HepG2 (cell line): Measurements from ENCODE around the gene PDE1C. TPM values are rescaled to one million over a fixed set of nuclear protein-coding genes. Genes with fewer than 3 reads are reported as not detected.

Experiments
- ATAC-seq: fragments of 200-7000 bp; cut with Tn5 transposase; 3 replicates; pipeline ENCODE4 v1.9.1; 2020; ENCODE audit warnings: mild to moderate bottlenecking, moderate library complexity
- BruUV-seq: library from RNA; stranded (reverse); fragments of 400-500 nt; replicated peaks from 2 replicates; lab custom pipeline; 2021; lab: Mats Ljungman, UMichigan
- CTCF ChIA-PET: fragments of 300-600 bp; formaldehyde crosslinking; extraction: SDS; loops from one replicate; lab custom pipeline; 2021; ENCODE audit warnings: low total read pairs, inconsistent platforms, low intra/inter-chr PET ratio; lab: Yijun Ruan, JAX
- POLR2A ChIA-PET: fragments of 350-600 bp; sonication (Branson Sonifier 250); formaldehyde crosslinking; loops from one replicate; lab custom pipeline; 2020; ENCODE audit warnings: antibody characterized with exemption, inconsistent platforms; lab: Yijun Ruan, JAX
- DNase-seq: peaks from one replicate; pipeline ENCODE4 v3.0.0-alpha.2; 2015; ENCODE audit warnings: low spot score
- FAIRE-seq: peaks from 3 replicates; lab custom pipeline; 2011; peaks lifted over from hg19 to GRCh38; lab: Jason Lieb, UNC
- H2AFZ ChIP-seq: one replicate; pipeline ENCODE4 v1.6.1; 2011; ENCODE audit warnings: low read length, inconsistent platforms
- H3K27ac ChIP-seq: fragments of 300-600 bp; 3 replicates; pipeline ENCODE4 v1.8.0; 2011; ENCODE audit warnings: mixed run types, mild to moderate bottlenecking, mixed read lengths, low read length, inconsistent platforms; ENCODE audit not compliant: insufficient read depth; ENCODE audit errors: extremely low read length
- H3K27me3 ChIP-seq, 2 experiments: fragments of 200-600 bp in 1 of 2; 2 replicates in 1 of 2; 3 replicates in 1 of 2; pipeline versions ENCODE4 v1.6.0 to v1.8.0; 2011; ENCODE audit warnings: low read length in 2 of 2, mild to moderate bottlenecking in 2 of 2, moderate library complexity in 2 of 2, inconsistent platforms in 1 of 2; ENCODE audit not compliant: insufficient read depth in 2 of 2, control insufficient read depth in 1 of 2
- H3K36me3 ChIP-seq, 2 experiments: fragments of 200-600 bp in 1 of 2; replicated peaks in 1 of 2; 2 replicates in 1 of 2; 3 replicates in 1 of 2; pipeline versions ENCODE4 v1.5.1 to v1.8.0; 2011; ENCODE audit warnings: low read length in 2 of 2, inconsistent platforms in 1 of 2; ENCODE audit not compliant: insufficient read depth in 2 of 2, control insufficient read depth in 1 of 2
- H3K4me1 ChIP-seq: 2 replicates; pipeline ENCODE4 v1.5.1; 2012; ENCODE audit warnings: low read length, inconsistent platforms; ENCODE audit not compliant: insufficient read depth
- H3K4me2 ChIP-seq: 2 replicates; pipeline ENCODE4 v1.6.0; 2011; ENCODE audit warnings: low read depth, low read length, inconsistent platforms
- H3K4me3 ChIP-seq, 3 experiments: fragments of 200-600 bp in 1 of 3; sonication (generic), shearing (Covaris generic) in 1 of 3; replicated peaks in 1 of 3; 2 replicates each; pipeline ENCODE4 v1.5.1; 2011 to 2016; ENCODE audit warnings: low read length in 3 of 3, inconsistent platforms in 2 of 3, low read depth in 2 of 3, mild to moderate bottlenecking in 2 of 3, control low read depth in 1 of 3, mixed read lengths in 1 of 3; ENCODE audit not compliant: insufficient read depth in 1 of 3
- H3K79me2 ChIP-seq: one replicate; pipeline ENCODE4 v1.6.1; 2011; ENCODE audit warnings: low read length, inconsistent platforms; ENCODE audit not compliant: insufficient read depth
- H3K9ac ChIP-seq: 2 replicates; pipeline ENCODE4 v1.6.0; 2011; ENCODE audit warnings: mild to moderate bottlenecking, low read depth, low read length, inconsistent platforms; ENCODE audit not compliant: insufficient read depth
- H3K9me3 ChIP-seq: 2 replicates; pipeline ENCODE4 v1.5.1; 2012; ENCODE audit warnings: mild to moderate bottlenecking, low read length
- H4K20me1 ChIP-seq: 2 replicates; pipeline ENCODE4 v1.6.0; 2011; ENCODE audit warnings: inconsistent platforms, mild to moderate bottlenecking, low read length, moderate library complexity; ENCODE audit not compliant: insufficient read depth
- AGO2 ChIP-seq: fragments of 200-400 bp; formaldehyde crosslinking; optimal IDR thresholded peaks from 2 replicates; pipeline ENCODE3; 2017; ENCODE audit warnings: mild to moderate bottlenecking, low read depth, low read length, moderate library complexity
- AHR ChIP-seq: IDR thresholded peaks from 2 replicates; pipeline ENCODE4 v1.6.1; 2018; ENCODE audit warnings: missing genetic modification reagents, missing compliant biosample characterization
- ARID3A ChIP-seq: IDR thresholded peaks from 2 replicates; pipeline ENCODE4 v1.6.1; 2012; ENCODE audit warnings: low read depth, low read length, improper control_type of control experiment
- CREB1 ChIP-seq, 2 experiments: fragments of 450-650 bp in 1 of 2; IDR thresholded peaks; 2 replicates each; pipeline ENCODE4 v1.6.1; 2016 to 2017; ENCODE audit warnings: control low read depth in 1 of 2, mild to moderate bottlenecking in 1 of 2, missing compliant biosample characterization in 1 of 2, missing genetic modification characterization in 1 of 2
- EHMT2 ChIP-seq: fragments of 200-600 bp; sonication (generic); IDR thresholded peaks from 2 replicates; pipeline ENCODE4 v1.7.0; 2017; ENCODE audit warnings: antibody characterized with exemption, low read depth, low read length, borderline replicate concordance
- HMG20B ChIP-seq: conservative IDR thresholded peaks from 2 replicates; pipeline ENCODE4 v1.6.1; 2016; ENCODE audit warnings: missing genetic modification reagents, missing compliant biosample characterization
- HOMEZ ChIP-seq: IDR thresholded peaks from 2 replicates; pipeline ENCODE4 v1.6.1; 2016; ENCODE audit warnings: low read depth
- NR2F6 ChIP-seq, 2 experiments: IDR thresholded peaks; 2 replicates each; pipeline ENCODE4 v1.6.1; 2016; ENCODE audit warnings: antibody characterized with exemption in 1 of 2, mild to moderate bottlenecking in 1 of 2
- SAFB2 ChIP-seq: sonication (generic); formaldehyde crosslinking; IDR thresholded peaks from 2 replicates; pipeline ENCODE4 v1.5.1; 2020; ENCODE audit warnings: missing genetic modification reagents, low read depth, mild to moderate bottlenecking, borderline replicate concordance
- SETDB1 ChIP-seq: sonication (generic); formaldehyde crosslinking; IDR thresholded peaks from 2 replicates; pipeline ENCODE4 v1.5.1; 2020; ENCODE audit warnings: missing genetic modification reagents, mild to moderate bottlenecking, borderline replicate concordance
- SMC3 ChIP-seq: IDR thresholded peaks from 2 replicates; pipeline ENCODE4 v1.6.1; 2011; ENCODE audit warnings: low read length, improper control_type of control experiment
- SP140L ChIP-seq: sonication (generic); formaldehyde crosslinking; IDR thresholded peaks from 2 replicates; pipeline ENCODE4 v1.4.0; 2020; ENCODE audit warnings: missing genetic modification reagents, borderline replicate concordance
- ZNF138 ChIP-seq: sonication (generic); formaldehyde crosslinking; IDR thresholded peaks from 2 replicates; pipeline ENCODE4 v1.5.0; 2020; ENCODE audit warnings: mild to moderate bottlenecking, low read depth, missing genetic modification reagents
- ZNF326 ChIP-seq: sonication (generic); formaldehyde crosslinking; IDR thresholded peaks from 2 replicates; pipeline ENCODE4 v1.4.0; 2020; ENCODE audit warnings: missing genetic modification reagents, borderline replicate concordance
- ZNF530 ChIP-seq: sonication (generic); formaldehyde crosslinking; IDR thresholded peaks from 2 replicates; pipeline ENCODE4 v1.5.0; 2020; ENCODE audit warnings: low read depth, mild to moderate bottlenecking, missing genetic modification reagents
- ZNF589 ChIP-seq: sonication (generic); formaldehyde crosslinking; conservative IDR thresholded peaks from 2 replicates; pipeline ENCODE4 v1.8.0; 2022; ENCODE audit warnings: mild to moderate bottlenecking, moderate library complexity, missing genetic modification reagents
- ZNF792 ChIP-seq: IDR thresholded peaks from 2 replicates; pipeline ENCODE4 v1.6.1; 2016
- WGBS: methylation state at CpG from one replicate; pipeline ENCODE4 v1.1.6; 2017; ENCODE audit warnings: low lambda C conversion rate; 5-methylcytosine and 5-hydroxymethylcytosine counted together
- in situ Hi-C: cut with HindIII; loops from 2 replicates; pipeline ENCODE4 v1.10.0; 2017; ENCODE audit warnings: low pct_unique_long_range_greater_than_20kb; ENCODE audit not compliant: extremely low pct_ligation_motif_present
- intact Hi-C: fragments of 100-400 bp; cut with micrococcal nuclease; formaldehyde crosslinking; loops from one replicate; pipeline ENCODE4 v1.10.0; 2022; ENCODE audit not compliant: unreplicated experiment
- polyA plus RNA-seq, 8 experiments: library from polyadenylated mRNA; depleted of rRNA in 3 of 8; stranded (reverse) in 7 of 8; unstranded in 1 of 8; fragments of >200 nt; fragmentation: Illumina TruSeq in 4 of 8; extraction: Trizol in 4 of 8; gene quantifications; 2 replicates each; pipeline versions ENCODE4 v1.2.1 to v1.2.3, GENCODE V29; 2011 to 2016; ENCODE audit warnings: low read depth in 4 of 8, missing spikeins in 1 of 8, mixed read lengths in 1 of 8; ENCODE audit not compliant: insufficient read depth in 1 of 8
- total RNA-seq, 5 experiments: library from RNA; depleted of rRNA; stranded (reverse); fragments of >200 nt; fragmentation: Illumina TruSeq; extraction: Trizol; gene quantifications; 2 replicates each; pipeline ENCODE4 v1.2.3, GENCODE V29; 2016; ENCODE audit warnings: low read depth in 1 of 5

Gene PDE1C
- total and polyA plus RNA-seq, 2 of the 13 experiments (the other 11 are each of a cell fraction or from before 2014, with no cell fraction given): not detected

- no CpG with 5 or more reads among the region's 8 CpGs for WGBS
- H3K9me3 ChIP-seq: no peaks in the 10 kb centered on the region
- ATAC-seq (no peak), DNase-seq (no peak), FAIRE-seq (no peak)
- ChIA-PET POLR2A (no interaction called here), CTCF (no interaction called here)
- H3K4me1 ChIP-seq: no peaks in the 10 kb centered on the region
- H3K4me2 ChIP-seq: no peak overlapping the region
- TF ChIP-seq ZNF589 (CRISPR knock-in tag): no peak
- TF ChIP-seq SETDB1 (CRISPR knock-in tag): no peak
- no peak for TF ChIP-seq EHMT2
- no peak for TF ChIP-seq SP140L (CRISPR knock-in tag)
- no peak for TF ChIP-seq HOMEZ (CRISPR knock-in tag)
- TF ChIP-seq ZNF792 (CRISPR knock-in tag): no peak
- TF ChIP-seq ZNF138 (CRISPR knock-in tag): no peak
- no peak for TF ChIP-seq HMG20B
- H3K27ac ChIP-seq: no peak overlapping the region
- no peaks in the 10 kb centered on the region for H3K79me2 ChIP-seq
- H3K9ac ChIP-seq: no peak overlapping the region
- no peaks in the 10 kb centered on the region for H4K20me1 ChIP-seq
- no peak overlapping the region for H2AFZ ChIP-seq
- no peaks in the 10 kb centered on the region for H3K27me3 ChIP-seq
- H3K4me3 ChIP-seq: no peak overlapping the region
- in situ Hi-C loops (no loop called here), intact Hi-C loops (no loop called here)
- no TSS peak for BruUV-seq
- no peaks in the 10 kb centered on the region for H3K36me3 ChIP-seq
These were observed 49.6 kb upstream of the PDE1C start for GRCh38 chr7:32119790-32120196.

DNA sequence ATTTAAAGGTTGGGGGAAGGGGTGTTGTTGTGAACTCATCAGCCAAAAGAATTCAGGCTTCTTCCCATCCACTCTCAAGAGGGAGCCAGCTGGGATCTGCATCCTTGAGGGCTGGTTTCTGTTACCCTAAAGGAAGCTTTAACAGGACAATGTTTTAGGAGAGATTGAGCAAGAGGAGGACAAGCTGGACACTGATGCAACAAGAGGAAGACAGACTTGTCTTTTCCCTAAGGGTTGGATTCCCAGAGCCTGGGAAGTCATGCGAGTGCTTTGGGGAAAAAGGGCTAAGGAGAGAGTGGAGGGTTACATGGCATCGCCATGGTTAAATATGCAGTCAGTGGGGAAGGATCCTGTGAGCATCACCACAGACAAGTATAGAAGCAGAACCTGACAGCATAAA is 47.6 kb upstream of the PDE1C start:
- Histone ChIP-seq H3K9ac (no peak overlapping the region), H3K4me3 (no peak overlapping the region), H4K20me1 (no peaks in the 10 kb centered on the region), H3K4me1 (no peaks in the 10 kb centered on the region), H3K27ac (no peak overlapping the region), H2AFZ (no peak overlapping the region), H3K9me3 (no peaks in the 10 kb centered on the region), H3K79me2 (no peaks in the 10 kb centered on the region), H3K4me2 (no peak overlapping the region), H3K27me3 (no peaks in the 10 kb centered on the region), H3K36me3 (no peaks in the 10 kb centered on the region)
- WGBS: 0% methylated on average over 2 of the region's 2 CpGs
- BruUV-seq: no TSS peak
- ChIA-PET POLR2A (no interaction called here), CTCF (no interaction called here)
- ATAC-seq (no peak), FAIRE-seq (no peak), DNase-seq (no peak)
- intact Hi-C loops: no loop called here
- in situ Hi-C loops: no loop called here
- TF ChIP-seq SAFB2 (no peak), ZNF326 (CRISPR knock-in tag) (no peak), CREB1 (IDR thresholded peaks at IDR 0.05) (no peak), CREB1 (CRISPR knock-in tag; IDR thresholded peaks at IDR 0.05) (no peak), SMC3 (no peak), AGO2 (no peak), ZNF530 (CRISPR knock-in tag) (no peak), ARID3A (no peak), AHR (CRISPR knock-in tag) (no peak), NR2F6 (IDR thresholded peaks at IDR 0.05) (no peak), NR2F6 (CRISPR knock-in tag; IDR thresholded peaks at IDR 0.05) (no peak)
